Prostate gland (tissue), 2 donors: ENCODE results near the gene ZNF804B.

Experiments
- POLR2A ChIP-seq: fragments of 450-650 bp; IDR thresholded peaks from one replicate; pipeline ENCODE4 v1.6.1; 2016; ENCODE audit warnings: antibody characterized with exemption, mild to moderate bottlenecking
- POLR2AphosphoS5 ChIP-seq: sonication (generic); formaldehyde crosslinking; IDR thresholded peaks from one replicate; pipeline ENCODE4 v1.6.1; 2017; ENCODE audit warnings: antibody characterized with exemption
- TF ChIP-seq, protein P1 (sequence below), 4 experiments: fragments of 200-600 bp in 2 of 4; fragments of 450-650 bp in 2 of 4; sonication (generic) in 2 of 4; IDR thresholded peaks; 1 replicate in 3 of 4; 2 replicates in 1 of 4; pipeline ENCODE4 v1.5.1; 2016 to 2019; ENCODE audit warnings: antibody characterized with exemption in 4 of 4, mild to moderate bottlenecking in 2 of 4, moderate library complexity in 2 of 4

DNA sequence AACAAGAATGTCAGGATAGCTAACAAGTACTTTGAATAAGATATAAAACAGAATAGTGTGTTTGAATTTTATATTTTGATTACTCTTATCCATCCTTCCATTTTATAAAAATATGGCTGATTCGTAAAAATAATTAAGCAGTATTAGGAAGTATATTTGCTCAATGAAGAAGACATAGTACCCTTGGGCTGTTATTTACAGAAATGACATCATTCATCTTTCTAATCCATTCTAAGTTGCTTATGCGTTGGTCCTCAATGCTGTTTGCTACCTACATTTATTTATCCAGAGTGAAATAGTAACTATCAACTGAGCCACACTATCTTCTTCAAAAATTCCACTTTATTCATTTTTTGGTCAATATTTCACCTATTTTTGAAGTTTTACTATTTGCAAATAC, 2.1 kb upstream of the ZNF804B start:
- TF ChIP-seq POLR2A: no peak
- TF ChIP-seq, protein P1, sequence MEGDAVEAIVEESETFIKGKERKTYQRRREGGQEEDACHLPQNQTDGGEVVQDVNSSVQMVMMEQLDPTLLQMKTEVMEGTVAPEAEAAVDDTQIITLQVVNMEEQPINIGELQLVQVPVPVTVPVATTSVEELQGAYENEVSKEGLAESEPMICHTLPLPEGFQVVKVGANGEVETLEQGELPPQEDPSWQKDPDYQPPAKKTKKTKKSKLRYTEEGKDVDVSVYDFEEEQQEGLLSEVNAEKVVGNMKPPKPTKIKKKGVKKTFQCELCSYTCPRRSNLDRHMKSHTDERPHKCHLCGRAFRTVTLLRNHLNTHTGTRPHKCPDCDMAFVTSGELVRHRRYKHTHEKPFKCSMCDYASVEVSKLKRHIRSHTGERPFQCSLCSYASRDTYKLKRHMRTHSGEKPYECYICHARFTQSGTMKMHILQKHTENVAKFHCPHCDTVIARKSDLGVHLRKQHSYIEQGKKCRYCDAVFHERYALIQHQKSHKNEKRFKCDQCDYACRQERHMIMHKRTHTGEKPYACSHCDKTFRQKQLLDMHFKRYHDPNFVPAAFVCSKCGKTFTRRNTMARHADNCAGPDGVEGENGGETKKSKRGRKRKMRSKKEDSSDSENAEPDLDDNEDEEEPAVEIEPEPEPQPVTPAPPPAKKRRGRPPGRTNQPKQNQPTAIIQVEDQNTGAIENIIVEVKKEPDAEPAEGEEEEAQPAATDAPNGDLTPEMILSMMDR (IDR thresholded peaks at IDR 0.05): no peak
- no peak for TF ChIP-seq POLR2AphosphoS5
